ENCODE results near the gene EIF1.
A peak's percentile ranks its signal among the peaks of the same experiment; 100 is the strongest.

The EIF1 gene

DNA sequence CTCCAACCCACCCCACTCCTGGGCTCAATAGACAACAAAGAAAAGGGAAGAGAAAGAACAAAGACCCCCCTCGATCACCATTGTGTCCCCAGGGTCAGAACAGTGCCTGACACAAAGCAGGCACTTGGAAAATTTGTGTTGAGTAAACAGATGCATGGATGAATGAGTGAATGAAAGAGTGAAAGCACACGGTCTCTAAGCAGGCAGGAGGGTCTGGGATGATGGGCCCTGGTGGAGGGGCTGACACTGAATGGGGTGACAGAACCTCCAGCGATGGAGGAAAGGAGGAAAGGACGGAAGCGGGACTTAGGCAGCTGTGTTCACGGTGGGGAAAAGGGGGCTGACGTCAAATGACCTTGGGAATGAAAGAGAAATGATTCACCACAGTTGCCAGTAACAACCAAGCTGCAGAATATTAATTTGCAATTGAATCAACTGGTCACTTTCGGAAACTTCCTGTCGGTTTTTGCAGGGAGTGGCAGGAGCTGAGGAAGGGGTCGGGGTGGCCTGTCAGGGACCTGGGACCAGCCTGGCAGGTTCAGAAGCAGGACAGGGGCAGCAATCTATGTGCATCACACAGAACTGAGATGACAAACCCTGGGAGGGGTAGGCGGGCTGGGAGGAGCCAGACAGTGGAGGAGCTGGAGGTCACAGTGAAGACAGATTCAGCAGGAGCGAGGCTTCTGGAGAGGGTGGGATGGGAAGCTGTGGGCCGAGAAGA is 16.7 kb downstream of the EIF1 start:
- DNase-seq = no peak

DNA sequence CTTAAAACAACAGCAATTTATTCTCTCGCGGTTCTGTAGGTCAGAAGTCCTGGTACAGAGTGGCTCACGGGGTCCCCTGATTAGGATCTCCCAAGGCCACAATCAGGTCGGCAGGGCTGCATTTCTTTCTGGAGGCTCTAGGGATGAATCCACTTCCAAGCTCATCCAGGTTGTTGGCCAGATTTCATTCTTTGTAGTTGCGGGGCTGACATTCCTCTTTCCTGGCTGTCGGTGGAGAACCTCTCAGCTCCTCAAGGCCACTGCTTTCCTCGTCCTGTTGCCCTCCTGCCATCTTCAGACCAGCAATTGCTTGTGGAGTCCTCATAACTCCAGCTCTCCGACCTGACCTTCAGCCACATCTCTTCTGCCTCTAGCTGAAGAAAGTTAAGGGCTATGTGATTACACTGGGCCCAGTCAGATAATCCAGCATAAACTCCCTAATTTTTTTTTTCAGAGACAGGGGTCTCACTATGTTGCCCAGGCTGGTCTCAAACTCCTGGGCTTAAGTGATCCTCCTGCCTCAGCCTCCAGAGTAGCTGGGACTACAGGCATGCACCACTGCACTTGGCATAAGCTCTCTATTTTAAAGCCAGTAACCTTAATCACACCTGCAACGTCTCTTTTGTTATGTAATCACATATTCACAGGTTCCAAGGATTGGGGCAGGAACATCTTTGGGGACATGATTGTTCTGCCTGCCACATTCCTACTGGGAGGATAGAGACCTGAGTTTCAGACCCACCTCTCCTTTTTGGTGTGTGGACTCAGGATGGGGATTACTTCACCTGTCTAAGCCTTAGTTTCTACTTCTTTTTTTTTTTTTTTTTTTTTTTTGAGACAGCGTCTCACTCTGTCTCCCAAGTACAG is 19.4 kb downstream of the EIF1 start:
- no peak for DNase-seq

DNA sequence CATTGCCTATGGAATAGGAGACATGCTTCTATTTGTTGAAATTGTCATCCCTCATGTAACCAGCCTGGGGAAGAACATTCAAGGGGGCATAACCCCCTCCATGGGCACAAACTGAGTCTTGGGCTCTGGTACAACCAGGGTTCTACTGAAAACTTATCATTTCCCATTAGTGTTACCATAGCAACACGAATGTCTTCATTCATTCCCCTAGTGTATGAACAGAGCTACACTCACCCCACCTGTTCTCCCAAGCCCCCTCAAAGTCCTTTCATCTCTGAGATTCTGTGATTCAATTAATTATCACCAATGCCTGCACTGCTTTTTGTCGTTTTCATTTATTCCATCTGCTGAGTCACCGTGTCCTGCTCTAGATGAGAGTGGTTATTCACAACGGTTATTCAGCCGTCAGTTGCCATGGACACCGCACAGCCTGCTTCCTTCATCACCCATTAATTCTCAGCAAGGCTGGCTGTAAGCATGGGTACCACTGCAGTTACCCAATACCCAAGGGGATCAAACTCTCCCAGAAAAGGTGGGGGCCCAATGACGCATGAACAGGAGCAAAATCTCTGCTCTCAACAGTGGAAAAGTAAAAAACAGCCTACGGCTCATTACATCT is 21.9 kb downstream of the EIF1 start:
- DNase-seq = no peak

DNA sequence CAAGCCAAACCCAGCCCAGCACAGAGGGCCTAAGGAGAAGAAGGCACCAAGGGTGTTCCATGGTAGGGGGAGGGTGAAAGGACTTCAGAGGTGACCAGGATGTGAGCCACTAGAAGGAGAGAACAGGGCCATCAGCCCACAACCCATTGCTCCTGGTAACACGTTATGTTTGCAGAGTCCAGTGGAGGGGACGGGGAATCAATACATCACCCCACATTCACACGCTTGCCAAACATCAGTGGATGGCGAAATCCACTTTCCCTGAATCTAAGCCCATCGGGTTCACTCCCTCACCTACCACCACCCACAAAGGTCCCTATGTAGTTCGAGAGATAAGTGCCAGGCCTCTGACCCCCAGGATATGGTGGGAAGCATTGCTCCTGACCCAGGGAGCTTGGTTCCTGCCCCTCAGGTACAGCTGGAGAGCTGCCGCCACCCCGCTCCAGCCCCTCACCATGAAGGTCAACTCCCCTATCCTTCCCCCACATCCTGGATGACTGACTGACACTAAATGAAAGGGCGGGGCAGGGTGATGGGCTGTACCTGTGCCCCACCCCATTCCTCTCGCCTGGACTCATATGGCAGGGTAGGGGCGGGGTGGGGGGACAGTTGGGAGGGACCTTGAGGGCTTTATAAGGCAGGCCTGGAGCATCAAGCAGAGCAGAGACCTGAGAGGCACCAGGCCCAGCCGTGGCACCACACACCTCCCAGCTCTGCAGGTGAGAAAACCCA is 23.1 kb downstream of the EIF1 start, which contains the start of gene GAST:
Gene GAST (plus strand): TSS at position 663 of the 732 bp plus-strand sequence. CDS start 3,106 bp downstream, outside the sequence.
- DNase-seq = no peak

DNA sequence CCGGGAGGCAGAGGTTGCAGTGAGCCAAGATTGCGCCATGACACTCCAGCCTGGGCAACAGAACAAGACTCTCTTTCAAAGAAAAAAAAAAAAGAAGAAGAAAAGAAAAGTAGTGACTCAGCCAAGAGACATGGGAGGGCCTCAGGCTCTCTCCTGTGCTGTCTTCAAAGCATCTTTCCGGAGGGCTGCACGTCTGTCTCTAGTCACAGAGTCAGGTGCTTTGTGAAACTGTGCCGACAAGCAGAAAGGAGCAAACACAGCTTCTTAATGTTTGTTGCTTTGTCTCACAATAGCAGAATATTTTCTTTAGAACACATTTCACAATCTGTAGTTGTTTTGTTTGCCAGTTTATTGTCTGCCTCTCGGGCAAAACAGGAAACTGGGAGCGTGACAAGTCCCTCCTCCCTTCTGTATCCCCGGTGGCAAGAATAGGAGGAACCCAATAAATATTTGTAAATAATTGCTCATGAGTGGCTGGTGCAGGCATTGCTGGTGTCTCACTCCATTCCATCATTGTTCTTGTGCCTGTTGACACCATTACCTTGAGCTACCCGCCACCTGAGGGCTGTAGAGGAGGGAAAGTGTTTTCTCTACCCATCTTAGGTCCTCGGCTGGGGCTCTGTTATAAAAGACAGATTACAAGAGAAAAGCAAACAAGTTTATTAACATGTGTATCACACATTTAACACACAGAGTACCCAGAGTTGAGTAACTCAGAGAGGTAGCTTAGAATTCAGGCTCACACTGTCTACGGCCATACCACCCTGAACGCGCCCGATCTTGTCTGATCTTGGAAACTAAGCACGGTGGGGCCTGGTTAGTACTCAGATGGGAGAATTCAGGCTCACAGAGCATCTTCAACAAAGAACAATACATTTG is 29.0 kb downstream of the EIF1 start:
- no peak for DNase-seq

DNA sequence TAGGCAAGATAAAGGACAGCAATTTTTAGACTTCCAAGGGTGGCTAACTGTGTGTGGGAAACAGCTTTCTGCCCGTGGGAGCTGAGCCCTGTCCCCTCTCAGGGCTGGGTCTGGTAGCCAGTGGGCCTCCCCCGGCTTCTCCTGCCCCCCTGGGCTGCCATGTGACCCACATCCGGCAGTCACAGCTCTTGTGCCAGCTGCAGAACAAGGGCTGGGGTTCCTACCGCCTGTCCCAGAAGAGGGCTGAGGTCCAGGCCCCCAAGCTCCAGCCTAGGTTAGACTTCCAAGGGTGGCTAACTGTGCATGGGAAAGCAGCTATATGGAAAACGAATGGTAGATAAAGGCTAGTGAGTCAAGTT is 29.6 kb downstream of the EIF1 start:
- DNase-seq = no peak

DNA sequence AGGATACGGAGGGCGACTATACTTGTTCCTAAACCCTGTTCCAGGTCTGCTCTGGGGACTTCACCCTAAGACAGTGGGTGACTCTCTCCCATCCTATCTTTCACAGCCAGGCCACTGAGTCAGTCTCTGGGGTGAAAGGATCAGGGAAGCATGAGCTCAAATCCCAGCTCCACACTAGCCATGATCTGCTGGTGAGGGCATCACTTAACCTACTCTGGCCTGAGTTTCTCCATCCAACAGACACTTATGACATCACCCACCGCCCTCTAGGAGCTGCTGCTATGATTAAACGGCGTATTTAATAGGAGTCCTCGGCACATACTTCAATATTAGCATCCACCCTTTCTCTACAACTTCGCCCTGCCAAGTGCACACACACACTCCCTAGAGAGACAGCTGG is 33.5 kb downstream of the EIF1 start:
- DNase-seq = no peak

DNA sequence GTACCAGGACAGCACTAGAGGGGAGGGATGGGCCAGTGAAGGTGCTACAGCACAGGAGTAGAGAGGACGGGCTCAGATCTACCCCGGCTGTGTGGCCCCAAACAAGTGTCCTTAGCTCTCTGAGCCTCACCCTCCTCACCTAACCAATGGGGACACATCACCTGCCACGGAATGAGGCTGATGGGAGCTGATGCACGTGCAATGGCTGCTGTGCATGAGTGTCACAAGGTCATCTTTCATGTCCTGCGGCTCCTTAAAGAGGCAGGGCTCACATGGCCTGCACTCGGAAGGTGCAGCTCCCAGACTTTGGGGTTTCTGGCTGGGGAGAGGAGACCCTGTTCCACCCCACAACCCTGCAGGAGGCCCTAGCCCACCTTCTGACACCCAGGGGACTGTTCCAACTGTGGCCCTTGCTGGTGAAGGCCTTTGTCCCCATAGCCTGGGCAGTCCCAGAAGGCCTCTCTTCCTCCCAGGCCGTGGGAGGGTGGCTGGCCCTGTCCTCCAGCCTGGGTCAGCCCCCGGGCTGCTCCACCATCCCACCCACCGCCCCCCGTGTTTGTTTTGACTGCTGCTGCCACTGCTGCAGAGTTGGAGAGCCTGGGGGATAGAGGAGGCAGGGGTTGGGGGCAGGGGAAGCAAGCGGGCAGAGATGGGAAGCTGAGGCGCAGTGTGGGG is 35.3 kb downstream of the EIF1 start:
- DNase-seq = no peak

DNA sequence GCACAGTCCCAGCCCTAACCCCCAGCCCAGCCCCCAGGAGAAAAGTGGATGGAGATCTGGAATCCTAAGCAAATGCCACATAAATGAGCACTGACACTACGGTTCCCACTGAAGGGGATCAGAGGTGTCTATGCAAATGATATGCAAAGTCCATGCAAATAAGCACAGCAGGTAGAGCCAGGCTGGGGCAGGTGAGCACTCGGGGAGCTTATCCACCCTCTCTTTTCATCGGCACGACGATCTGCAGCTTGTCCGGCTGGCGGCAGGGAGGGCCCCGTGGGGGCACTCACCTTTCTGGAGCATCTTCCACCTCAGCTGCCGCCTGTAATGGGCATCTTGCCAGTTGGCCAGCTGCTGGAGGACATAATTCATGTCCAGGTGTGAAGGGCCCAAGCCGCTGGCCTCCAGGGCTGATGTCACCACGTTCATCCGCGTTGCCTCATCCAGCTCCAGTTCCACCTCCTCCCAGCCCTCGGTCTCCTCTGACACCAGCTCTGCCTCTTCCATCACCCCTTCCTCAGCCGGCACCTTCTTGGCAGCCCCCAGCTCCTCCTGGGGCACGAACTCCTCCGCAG is 35.9 kb downstream of the EIF1 start:
- no peak for DNase-seq

DNA sequence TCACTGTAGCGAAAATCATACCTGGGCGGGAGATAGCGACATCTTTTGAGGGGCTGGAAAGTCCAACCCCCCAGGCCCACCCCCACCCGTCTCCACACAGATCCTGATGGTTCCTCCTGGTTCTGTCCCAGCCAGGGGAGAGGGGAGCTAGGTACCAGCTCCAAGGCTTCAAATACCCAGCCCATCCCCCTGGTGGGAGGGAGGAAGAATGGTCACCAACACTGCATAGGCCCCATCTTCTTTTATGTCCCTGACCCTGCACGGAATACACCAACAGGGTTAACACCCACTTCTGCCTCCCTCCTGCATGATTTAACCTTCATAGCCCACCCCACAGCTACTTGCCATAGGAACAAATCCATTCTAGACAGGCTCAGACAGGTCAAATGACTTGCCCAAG is 36.4 kb downstream of the EIF1 start:
- no peak for DNase-seq

DNA sequence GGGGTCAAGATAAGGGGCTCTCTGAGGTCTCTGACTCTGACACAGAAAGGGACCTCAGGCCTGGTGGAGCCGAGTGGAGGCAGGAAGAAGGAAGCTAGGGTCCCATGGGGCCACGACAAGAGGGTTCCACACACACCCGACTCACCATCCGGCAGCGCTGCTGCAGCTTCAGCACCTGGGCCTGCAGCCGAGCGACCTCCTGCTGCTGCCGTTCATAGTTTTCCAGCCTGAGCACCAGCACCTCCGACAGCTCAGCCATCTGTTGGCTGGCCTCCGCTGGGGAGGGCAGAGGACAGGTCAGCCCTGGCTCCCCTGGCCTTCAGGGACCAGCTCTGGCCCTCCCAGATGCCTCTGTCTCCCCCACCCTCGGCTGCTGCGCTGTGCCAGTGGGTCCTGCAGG is 39.4 kb downstream of the EIF1 start:
- no peak for DNase-seq

DNA sequence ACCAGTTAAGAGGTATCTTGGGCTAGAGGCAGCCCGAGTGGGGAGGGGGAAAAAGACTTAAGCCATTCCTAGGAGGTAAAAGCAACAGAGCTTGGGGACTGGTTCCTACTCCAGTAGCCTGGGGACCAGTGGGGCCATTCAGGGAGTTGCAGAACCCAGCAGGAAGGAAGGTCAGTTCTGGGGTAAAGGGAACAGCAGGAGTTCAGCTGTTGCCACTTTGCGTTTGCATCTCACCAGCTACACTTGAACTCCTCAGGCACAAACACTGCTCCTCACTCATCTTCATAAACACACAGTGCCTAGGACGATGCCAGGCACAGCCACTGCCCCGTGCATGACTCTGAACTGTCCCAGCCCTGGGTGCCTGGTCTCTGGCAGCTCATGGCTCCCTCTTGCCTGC is 41.8 kb downstream of the EIF1 start:
- no peak for DNase-seq

DNA sequence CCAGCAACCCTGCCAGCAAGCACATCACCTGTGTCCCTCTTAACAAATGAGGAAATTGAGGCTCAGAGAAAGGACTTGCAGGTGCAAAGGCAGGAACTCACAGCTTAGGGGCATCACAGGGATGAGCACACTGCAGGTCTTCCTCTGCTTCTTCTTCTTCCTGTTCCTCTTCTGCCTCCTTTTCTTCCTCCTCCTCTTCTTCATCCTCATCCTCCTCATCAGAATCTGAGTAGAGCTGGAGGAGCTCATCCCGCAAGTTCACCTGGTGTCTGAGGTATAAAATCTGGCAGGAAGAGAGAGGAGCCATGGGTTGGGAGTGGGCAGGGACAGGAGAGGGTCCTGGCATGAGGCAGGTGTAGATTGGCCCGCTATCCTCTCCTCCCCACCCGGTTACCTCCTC is 43.2 kb downstream of the EIF1 start:
- no peak for DNase-seq

DNA sequence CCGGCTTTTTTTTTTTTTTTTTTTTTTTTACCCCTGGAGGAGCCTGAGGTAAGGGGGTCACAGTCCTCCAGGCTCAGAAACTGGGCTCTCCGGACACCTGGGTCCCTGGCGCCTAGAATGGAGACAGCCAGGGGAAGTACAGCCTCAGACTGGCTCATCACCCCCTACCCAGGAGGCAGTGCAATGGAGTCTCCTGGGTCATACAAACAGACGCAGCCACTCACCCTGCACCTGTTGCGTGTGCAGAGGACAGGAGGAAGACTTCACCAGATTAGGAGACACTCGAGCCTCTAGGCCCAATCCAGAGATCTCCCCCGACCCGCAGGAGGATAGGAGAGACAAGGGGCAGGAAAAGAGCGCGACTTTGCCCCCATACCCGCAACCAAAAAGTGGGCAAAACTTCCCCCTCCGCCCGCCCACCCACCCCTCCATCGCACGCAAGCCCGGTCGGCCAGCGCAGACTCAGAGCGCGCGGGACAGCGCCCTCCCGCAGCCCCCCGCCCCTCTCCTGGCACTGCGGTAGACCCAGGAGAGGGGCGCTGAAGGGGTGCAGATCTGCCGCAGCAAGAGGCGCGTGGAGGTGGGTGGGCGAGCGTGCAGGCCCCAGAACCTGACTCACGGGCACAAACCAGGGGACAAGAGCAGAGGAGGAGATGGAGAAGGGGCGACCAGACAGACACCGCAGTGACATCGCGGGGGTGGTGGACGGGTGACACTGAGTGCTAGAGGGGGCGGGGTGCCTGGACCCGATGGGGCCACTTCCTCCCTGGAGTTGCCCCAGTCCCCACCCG is 44.9 kb downstream of the EIF1 start:
- no peak for DNase-seq

DNA sequence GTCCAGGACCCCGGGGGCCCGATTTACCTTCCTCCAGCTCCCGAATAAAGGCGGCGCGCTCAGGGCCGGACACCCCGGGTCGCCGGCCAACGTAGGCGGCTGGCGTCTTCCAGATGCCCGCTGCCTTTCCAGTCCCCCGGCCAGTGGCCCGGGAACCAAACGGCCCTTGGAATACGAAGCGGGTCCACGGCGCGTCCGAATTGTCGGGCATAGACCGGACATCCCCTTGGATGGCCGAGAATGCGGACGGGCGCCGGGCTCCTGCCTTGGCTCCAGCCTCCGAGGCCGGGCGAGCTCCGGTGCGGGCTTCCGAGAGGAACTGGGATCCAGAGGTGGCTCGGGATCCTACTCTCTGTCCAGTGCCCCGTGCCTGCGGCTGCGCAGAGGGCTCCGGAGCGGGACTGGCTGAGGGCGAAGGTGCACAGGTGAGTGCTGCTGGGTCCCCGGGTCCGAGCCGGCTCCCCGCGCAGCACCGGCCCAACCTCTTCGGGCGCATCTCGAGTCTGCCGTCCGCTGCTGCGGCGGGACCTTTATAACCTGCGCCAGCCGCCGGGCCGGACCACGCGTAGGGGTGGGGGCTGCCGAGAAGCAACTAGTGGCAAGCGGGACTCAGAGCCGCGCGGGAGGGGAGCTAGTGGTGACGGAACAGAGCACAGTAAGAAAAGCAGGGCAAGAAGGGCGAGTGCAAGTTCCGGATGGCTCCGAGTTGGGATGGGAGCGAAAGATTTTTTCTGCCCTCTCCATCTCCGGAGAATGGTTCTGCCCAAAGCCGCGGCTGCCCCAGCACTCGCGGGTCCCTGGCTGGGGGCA is 45.7 kb downstream of the EIF1 start, which contains the start of gene HAP1:
Gene HAP1 (minus strand): TSS at position 505 of the 810 bp plus-strand sequence. CDS start 9 bp downstream, at position 496.
- peak in 1 of 2 donors; percentile 36 for DNase-seq

DNA sequence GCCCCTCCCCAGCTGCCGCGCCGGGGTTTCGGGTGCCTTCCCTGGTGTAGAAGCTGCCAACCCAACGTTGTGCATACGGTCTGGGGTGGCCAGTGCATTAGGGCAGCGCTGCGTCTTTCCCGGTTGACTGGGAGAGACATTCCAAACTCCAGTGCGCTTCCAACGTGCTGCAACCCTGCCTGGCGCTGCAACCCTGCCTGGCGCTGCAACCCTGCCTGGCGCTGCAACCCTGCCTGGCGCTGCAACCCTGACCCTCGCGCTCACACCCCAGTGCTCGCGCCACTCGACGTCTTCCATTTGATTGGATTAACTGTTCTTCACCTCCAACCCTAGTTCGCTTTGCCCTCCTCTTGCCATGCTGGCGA is 46.2 kb downstream of the EIF1 start:
- no peak for DNase-seq

DNA sequence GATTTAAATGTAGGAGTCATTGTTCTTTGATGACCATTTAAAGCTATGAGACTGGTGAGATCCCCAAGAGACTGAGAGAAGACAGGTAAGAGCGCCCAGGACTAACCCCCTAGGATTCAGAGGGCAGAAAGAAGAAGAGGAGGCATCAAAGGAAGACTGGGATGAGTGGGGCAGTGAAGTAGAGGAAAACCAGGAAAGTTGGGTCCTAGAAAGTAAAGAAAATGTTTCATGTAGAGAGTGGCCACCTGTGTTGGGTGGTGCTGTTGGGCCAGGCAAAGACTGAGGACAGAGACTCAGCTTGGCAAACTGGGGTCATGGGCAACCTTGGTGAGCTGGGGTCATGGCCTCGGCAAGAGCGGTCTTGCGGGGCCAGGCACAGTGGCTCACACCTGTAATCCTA is 47.1 kb downstream of the EIF1 start:
- no peak for DNase-seq

DNA sequence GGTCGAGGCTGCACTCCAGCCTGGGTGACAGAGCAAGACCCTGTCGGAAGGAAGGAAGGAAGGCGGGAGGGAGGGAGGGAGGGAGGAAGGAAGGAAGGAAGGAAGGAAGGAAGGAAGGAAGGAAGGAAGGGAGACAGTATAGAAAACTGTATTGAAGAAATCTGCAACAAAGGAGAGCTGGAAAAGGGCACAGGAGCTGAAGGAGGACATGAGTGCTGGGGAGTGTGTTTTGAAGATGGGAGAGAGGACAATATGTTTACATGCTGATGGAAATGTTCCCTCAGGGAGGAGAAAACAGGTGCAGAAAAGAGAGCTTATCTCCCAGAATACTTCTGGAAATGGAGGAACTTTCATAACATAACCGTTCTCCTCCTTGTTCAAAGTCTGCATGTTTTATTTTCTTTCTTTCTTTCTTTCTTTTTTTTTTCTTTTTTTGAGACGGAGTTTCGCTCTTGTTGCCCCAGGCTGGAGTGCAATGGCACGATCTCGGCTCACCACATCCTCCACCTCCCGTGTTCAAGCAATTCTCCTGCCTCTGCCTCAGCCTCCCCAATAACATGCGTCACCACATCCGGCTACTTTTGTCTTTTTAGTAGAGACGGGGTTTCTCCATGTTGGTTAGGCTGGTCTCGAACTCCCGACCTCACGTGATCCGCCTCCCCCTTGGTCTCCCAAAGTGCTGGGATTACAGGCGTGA is 48.4 kb downstream of the EIF1 start:
- DNase-seq = no peak

DNA sequence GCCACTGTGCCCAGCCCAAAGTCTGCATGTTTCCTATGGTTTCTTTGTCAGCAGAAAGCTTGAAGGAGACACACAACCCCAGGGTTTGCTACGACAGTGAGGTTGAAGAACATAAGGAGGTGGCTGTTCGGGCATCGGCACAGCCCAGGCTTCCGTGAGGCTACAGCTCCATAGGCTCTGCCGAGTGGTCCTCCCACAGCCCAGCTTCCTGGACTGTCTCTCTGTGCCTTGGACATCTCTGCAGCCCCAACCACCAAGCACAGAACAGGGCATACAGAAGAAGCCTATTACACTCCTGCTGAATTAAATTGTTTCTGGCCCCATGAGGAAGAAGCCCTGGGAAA is 49.0 kb downstream of the EIF1 start:
- DNase-seq = no peak

Data from stimulated activated CD4-positive, alpha-beta T cell treated with anti-CD3 and anti-CD28 coated beads, Interleukin-2, amount 100 ng/mL, for 24 hours (primary cell).